ENCODE results near the gene GPR31.

The GPR31 gene

DNA sequence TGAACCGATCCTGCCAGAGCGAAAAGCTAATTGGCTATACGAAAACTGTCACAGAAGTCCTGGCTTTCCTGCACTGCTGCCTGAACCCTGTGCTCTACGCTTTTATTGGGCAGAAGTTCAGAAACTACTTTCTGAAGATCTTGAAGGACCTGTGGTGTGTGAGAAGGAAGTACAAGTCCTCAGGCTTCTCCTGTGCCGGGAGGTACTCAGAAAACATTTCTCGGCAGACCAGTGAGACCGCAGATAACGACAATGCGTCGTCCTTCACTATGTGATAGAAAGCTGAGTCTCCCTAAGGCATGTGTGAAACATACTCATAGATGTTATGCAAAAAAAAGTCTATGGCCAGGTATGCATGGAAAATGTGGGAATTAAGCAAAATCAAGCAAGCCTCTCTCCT lies 20.7 kb downstream of the GPR31 start:
- H3K27me3 Mint-ChIP-seq (ENCODE audit: low read depth), result peaks cover under 1% of the 10 kb centered on the region
- TF ChIP-seq, protein P1, sequence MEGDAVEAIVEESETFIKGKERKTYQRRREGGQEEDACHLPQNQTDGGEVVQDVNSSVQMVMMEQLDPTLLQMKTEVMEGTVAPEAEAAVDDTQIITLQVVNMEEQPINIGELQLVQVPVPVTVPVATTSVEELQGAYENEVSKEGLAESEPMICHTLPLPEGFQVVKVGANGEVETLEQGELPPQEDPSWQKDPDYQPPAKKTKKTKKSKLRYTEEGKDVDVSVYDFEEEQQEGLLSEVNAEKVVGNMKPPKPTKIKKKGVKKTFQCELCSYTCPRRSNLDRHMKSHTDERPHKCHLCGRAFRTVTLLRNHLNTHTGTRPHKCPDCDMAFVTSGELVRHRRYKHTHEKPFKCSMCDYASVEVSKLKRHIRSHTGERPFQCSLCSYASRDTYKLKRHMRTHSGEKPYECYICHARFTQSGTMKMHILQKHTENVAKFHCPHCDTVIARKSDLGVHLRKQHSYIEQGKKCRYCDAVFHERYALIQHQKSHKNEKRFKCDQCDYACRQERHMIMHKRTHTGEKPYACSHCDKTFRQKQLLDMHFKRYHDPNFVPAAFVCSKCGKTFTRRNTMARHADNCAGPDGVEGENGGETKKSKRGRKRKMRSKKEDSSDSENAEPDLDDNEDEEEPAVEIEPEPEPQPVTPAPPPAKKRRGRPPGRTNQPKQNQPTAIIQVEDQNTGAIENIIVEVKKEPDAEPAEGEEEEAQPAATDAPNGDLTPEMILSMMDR (IDR thresholded peaks at IDR 0.05; ENCODE audit: unreplicated experiment in 3 of 3), result no peak
- peaks cover 32% of the 10 kb centered on the region for H3K4me1 Mint-ChIP-seq
- no peak overlapping the region for H3K27ac Mint-ChIP-seq
- no peak overlapping the region for H3K4me3 Mint-ChIP-seq
- H3K9me3 Mint-ChIP-seq, result no peaks in the 10 kb centered on the region
- H3K36me3 Mint-ChIP-seq (ENCODE audit: low read depth), result no peaks in the 10 kb centered on the region

DNA sequence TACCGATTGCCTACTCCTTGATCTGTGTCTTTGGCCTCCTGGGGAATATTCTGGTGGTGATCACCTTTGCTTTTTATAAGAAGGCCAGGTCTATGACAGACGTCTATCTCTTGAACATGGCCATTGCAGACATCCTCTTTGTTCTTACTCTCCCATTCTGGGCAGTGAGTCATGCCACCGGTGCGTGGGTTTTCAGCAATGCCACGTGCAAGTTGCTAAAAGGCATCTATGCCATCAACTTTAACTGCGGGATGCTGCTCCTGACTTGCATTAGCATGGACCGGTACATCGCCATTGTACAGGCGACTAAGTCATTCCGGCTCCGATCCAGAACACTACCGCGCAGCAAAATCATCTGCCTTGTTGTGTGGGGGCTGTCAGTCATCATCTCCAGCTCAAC lies 21.4 kb downstream of the GPR31 start:
- peaks cover 28% of the 10 kb centered on the region for H3K4me1 Mint-ChIP-seq
- no peak overlapping the region for H3K4me3 Mint-ChIP-seq
- no peak overlapping the region for H3K27ac Mint-ChIP-seq
- TF ChIP-seq, protein P1 (IDR thresholded peaks at IDR 0.05; ENCODE audit: unreplicated experiment in 3 of 3), result no peak
- H3K9me3 Mint-ChIP-seq, result no peaks in the 10 kb centered on the region
- no peaks in the 10 kb centered on the region for H3K27me3 Mint-ChIP-seq (ENCODE audit: low read depth)
- no peaks in the 10 kb centered on the region for H3K36me3 Mint-ChIP-seq (ENCODE audit: low read depth)

DNA sequence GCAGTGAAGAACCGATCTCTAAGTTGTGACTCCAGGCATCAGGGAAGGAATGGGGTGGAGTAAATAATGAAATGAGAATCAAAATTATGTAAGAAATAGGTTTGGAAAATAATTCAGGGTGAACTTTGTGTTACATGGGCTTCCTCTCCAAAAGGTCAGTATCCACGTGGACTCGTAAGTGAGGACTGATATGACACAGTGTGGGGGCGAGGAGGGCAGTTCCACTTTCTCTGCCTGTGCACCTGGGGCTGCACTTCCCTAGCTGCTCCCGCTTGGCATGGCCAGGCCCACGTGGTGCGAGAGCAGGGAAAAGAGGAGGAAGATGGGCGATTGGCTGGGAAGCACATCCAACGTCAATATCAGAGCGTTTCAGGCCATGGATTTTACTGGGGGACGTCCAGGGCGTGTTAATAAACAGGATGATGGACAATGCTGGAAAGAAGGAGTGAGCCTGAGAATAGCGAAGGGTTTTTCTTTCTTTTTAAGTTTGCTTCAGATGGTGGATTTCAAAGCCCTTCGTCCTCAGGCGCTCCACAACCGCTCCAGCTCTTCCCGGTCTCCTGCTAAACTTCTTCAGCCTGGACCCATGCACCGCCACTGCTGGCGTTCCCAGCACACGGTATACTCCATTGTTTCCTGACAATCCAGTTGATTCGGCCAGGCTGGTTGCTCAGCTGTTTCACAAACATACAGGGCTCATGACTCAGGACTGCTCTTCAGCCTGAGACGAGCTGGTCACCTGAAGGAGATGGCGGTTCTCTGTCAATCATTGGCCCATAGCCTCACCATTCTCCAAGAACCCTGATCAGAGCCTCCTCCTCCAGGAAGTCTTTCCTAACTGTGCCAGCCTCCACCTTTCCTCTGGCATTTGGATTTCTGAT lies 23.1 kb downstream of the GPR31 start:
- no peaks in the 10 kb centered on the region for H3K36me3 Mint-ChIP-seq (ENCODE audit: low read depth)
- TF ChIP-seq, protein P1 (IDR thresholded peaks at IDR 0.05; ENCODE audit: unreplicated experiment in 3 of 3), result no peak
- H3K27ac Mint-ChIP-seq, result no peak overlapping the region
- H3K27me3 Mint-ChIP-seq (ENCODE audit: low read depth), result no peaks in the 10 kb centered on the region
- peaks cover 14% of the 10 kb centered on the region for H3K4me1 Mint-ChIP-seq
- H3K9me3 Mint-ChIP-seq, result no peaks in the 10 kb centered on the region
- H3K4me3 Mint-ChIP-seq, result no peak overlapping the region

DNA sequence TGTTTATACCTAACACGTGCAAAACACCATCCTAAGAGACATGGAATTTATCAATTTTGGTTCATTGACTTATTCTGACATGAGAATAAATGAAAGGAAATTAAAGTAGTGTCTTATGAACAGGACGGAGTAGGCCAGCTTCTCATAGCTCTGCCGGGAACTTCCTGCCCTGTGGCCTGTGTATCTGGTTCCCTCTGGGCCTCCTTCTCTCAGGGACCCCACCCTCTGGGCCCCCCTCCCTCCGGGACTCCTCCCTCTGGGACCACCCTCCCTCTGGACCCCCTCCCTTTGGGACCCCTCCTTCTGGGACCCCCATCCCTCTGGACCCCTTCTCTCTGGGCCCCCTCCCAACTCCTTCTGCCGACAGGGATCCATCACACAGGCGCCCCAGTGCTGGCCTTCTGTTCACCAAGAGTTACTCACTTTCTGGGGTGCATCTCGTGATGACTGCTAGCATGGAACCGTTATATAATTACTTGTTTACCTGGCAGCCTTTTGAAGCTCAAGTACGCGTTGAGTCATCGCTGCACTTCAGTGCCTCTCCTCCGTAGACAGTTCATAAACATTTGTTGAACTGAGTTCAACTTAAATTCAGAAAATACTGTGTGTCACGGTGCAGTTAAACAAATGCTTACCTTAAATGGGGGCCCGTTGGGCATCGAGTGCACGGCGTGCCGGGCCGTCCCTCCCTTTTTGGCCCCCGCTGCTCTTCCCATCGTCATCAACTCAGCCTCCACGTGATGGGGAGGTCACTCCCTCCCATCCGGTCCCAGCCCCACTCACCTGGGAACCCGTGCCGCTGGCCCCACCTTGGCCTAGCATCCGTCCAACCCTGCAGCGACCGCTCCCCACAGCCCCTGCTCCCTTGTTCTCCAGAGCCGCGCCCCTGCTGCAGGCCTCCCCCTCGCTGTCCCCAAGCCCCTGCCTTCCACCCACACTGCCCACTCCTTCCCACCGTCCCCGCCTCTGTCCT lies 26.8 kb downstream of the GPR31 start:
- Mint-ChIP-seq H3K4me3 (no peak overlapping the region), H3K27ac (no peak overlapping the region), H3K36me3 (ENCODE audit: low read depth) (no peaks in the 10 kb centered on the region), H3K9me3 (no peaks in the 10 kb centered on the region), H3K4me1 (no peaks in the 10 kb centered on the region), H3K27me3 (ENCODE audit: low read depth) (no peaks in the 10 kb centered on the region)
- TF ChIP-seq, protein P1 (IDR thresholded peaks at IDR 0.05; ENCODE audit: unreplicated experiment in 3 of 3), result no peak

DNA sequence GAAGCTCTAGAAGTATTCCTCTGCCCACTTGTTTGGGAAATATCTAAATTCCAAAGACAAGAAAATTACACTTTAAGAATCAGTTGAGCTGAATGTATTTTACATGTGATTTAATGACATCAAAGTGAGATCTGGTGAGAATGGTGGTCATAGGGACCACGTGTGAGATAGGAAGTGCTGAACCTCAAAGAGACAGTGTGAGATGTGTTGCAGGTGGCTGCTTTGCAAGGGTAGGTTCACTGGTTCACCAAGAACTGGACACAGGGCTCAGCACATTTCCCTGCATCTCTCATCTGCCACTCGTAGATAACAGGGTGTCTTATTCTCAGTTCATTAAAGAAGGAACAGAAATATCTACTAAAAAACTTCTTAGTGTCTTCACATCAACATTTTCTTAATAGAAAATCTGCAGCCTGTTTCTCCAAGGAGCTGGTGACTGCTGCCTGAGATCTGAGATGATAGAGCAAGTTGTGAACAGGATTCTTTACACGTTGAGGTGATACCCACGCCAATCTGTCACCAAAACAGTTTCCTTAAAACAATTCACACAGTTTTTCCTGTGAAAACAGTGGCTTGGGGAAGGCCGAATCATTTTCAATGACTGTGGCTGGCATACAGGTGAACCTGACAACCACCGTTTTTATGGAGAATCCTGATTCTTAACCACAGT lies 27.6 kb downstream of the GPR31 start:
- no peak overlapping the region for H3K4me3 Mint-ChIP-seq
- no peaks in the 10 kb centered on the region for H3K27me3 Mint-ChIP-seq (ENCODE audit: low read depth)

More for the DNA sequence above, 27.6 kb downstream of the GPR31 start:
- Mint-ChIP-seq H3K9me3 (no peaks in the 10 kb centered on the region), H3K4me1 (no peaks in the 10 kb centered on the region), H3K36me3 (ENCODE audit: low read depth) (no peaks in the 10 kb centered on the region), H3K27ac (no peak overlapping the region)
- TF ChIP-seq, protein P1 (IDR thresholded peaks at IDR 0.05; ENCODE audit: unreplicated experiment in 3 of 3), result no peak

Data from nephron (organoid).